Measurements from ENCODE around the gene MAST4. TPM values are rescaled to one million over a fixed set of nuclear protein-coding genes. Genes with fewer than 3 reads are reported as not detected.

Gene MAST4
- total RNA-seq, 2 donors from 2014 or later, result 30.5 to 47.8 TPM

DNA sequence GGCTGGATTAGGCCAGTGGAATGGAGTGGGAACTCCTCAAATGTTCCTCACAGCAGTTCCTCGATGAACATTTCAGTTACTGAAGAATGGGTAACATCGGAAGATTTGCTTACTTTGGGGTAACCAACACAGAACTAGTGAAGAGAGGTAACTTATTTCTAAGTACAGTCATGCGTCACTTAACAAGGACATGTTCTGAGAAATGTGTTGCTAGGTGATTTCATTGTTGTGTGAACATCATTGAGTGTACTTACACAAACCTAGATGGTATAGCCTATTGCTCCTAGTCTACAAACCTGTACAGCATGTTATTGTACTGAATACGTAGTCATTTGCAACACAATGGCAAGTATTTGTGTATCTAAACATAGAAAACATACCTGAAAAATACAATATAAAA lies 228.3 kb downstream of the MAST4 start:
- TF ChIP-seq, protein P1, sequence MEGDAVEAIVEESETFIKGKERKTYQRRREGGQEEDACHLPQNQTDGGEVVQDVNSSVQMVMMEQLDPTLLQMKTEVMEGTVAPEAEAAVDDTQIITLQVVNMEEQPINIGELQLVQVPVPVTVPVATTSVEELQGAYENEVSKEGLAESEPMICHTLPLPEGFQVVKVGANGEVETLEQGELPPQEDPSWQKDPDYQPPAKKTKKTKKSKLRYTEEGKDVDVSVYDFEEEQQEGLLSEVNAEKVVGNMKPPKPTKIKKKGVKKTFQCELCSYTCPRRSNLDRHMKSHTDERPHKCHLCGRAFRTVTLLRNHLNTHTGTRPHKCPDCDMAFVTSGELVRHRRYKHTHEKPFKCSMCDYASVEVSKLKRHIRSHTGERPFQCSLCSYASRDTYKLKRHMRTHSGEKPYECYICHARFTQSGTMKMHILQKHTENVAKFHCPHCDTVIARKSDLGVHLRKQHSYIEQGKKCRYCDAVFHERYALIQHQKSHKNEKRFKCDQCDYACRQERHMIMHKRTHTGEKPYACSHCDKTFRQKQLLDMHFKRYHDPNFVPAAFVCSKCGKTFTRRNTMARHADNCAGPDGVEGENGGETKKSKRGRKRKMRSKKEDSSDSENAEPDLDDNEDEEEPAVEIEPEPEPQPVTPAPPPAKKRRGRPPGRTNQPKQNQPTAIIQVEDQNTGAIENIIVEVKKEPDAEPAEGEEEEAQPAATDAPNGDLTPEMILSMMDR (IDR thresholded peaks at IDR 0.05), result no peak
- H3K4me1 ChIP-seq (ENCODE audit: control insufficient read depth in 1 of 2, low read depth in 2 of 2), result peaks cover 0 to 7% of the 10 kb centered on the region in 2 donors
- H3K27me3 ChIP-seq (replicated peaks; ENCODE audit: insufficient read depth), result no peaks in the 10 kb centered on the region
- H3K27ac ChIP-seq, result no peak overlapping the region
- ATAC-seq (ENCODE audit: insufficient number of reproducible peaks, low FRiP score, low read depth), result no peak
- H3K36me3 ChIP-seq, result no peaks in the 10 kb centered on the region
- no peak overlapping the region for H3K4me3 ChIP-seq
- no peaks in the 10 kb centered on the region for H3K9me3 ChIP-seq
- DNase-seq (ENCODE audit: low spot score), result no peak

DNA sequence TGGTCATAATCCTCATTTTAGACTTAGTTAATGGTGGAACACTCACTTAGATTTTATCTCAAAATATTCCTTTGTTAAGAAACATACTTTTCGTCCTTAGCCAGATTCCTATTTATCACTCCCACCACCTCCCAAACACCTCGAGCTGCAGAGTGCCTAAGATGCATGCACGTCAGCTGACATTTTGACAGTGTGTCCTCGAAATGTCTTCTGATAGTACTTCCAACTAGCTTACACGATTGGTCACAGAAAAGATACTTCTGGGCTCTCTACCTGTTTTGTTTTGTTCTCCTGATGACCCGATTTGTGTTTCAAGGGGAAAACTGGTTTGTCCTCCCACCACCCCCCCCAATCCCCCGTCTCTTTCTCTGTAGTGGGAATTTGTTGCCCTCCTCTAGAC lies 230.1 kb downstream of the MAST4 start:
- ATAC-seq (ENCODE audit: insufficient number of reproducible peaks, low FRiP score, low read depth) (no peak), DNase-seq (ENCODE audit: low spot score) (no peak)
- Histone ChIP-seq H3K27ac (no peak overlapping the region), H3K36me3 (no peaks in the 10 kb centered on the region), H3K4me1 (ENCODE audit: control insufficient read depth in 1 of 2, low read depth in 2 of 2) (peaks cover 0 to 7% of the 10 kb centered on the region in 2 donors), H3K27me3 (replicated peaks; ENCODE audit: insufficient read depth) (no peaks in the 10 kb centered on the region), H3K4me3 (no peak overlapping the region), H3K9me3 (no peaks in the 10 kb centered on the region)
- TF ChIP-seq, protein P1 (IDR thresholded peaks at IDR 0.05), result no peak

DNA sequence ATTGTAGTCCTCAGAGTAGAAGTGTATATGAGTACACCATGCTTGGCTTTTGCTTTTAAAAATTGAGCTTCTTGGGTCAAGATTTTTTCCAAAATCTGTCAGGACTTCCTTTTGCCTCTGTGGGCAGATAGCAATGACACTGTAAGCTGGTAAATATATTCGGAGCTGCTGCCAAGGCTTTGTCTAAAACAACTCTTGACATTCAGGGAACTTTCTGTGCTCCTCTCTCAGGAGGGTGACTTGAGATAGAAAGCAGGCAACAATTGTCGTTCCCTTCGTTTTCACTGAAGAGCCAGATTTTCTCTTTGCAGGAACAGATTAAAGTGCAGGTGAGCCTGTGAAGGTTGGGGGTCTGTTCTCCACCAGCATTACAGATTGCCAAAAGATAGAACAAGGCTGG lies 230.5 kb downstream of the MAST4 start:
- DNase-seq (ENCODE audit: low spot score), result no peak
- no peaks in the 10 kb centered on the region for H3K27me3 ChIP-seq (replicated peaks; ENCODE audit: insufficient read depth)
- peaks cover 0 to 6% of the 10 kb centered on the region in 2 donors for H3K4me1 ChIP-seq (ENCODE audit: control insufficient read depth in 1 of 2, low read depth in 2 of 2)
- no peaks in the 10 kb centered on the region for H3K9me3 ChIP-seq
- no peak overlapping the region for H3K4me3 ChIP-seq
- no peaks in the 10 kb centered on the region for H3K36me3 ChIP-seq
- no peak overlapping the region for H3K27ac ChIP-seq
- no peak for ATAC-seq (ENCODE audit: insufficient number of reproducible peaks, low FRiP score, low read depth)
- TF ChIP-seq, protein P1 (IDR thresholded peaks at IDR 0.05), result no peak

DNA sequence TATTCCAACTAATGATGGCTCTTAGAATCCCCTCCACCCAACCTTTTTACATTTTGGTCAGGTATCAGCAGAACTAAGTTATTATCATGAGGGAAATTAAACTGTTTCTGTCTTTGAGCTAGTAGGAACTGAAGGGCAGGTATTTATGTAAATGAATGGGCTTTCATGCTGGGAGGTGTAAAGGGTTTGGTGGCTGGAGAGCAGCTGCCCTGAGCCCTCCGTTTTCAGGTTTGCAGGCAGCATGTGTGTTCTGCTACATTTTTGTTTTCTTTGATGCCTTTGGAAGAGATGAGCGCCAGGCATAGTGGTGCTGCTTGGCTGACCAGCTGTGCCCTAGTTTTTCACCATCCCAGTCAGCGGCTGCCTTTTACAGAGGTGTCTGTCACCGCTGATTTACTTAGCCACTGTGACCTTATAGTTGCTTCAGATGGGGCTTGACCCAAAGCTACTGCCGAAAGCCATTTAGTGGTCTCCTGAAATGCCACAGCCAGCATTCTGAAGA lies 231.9 kb downstream of the MAST4 start:
- Histone ChIP-seq H3K4me1 (ENCODE audit: control insufficient read depth in 1 of 2, low read depth in 2 of 2) (no peaks in the 10 kb centered on the region), H3K27me3 (replicated peaks; ENCODE audit: insufficient read depth) (no peaks in the 10 kb centered on the region), H3K4me3 (peak overlapping the region; percentile 69), H3K27ac (no peak overlapping the region), H3K9me3 (no peaks in the 10 kb centered on the region), H3K36me3 (no peaks in the 10 kb centered on the region)
- ATAC-seq (ENCODE audit: insufficient number of reproducible peaks, low FRiP score, low read depth), result no peak
- DNase-seq (ENCODE audit: low spot score), result no peak
- TF ChIP-seq, protein P1 (IDR thresholded peaks at IDR 0.05), result no peak

DNA sequence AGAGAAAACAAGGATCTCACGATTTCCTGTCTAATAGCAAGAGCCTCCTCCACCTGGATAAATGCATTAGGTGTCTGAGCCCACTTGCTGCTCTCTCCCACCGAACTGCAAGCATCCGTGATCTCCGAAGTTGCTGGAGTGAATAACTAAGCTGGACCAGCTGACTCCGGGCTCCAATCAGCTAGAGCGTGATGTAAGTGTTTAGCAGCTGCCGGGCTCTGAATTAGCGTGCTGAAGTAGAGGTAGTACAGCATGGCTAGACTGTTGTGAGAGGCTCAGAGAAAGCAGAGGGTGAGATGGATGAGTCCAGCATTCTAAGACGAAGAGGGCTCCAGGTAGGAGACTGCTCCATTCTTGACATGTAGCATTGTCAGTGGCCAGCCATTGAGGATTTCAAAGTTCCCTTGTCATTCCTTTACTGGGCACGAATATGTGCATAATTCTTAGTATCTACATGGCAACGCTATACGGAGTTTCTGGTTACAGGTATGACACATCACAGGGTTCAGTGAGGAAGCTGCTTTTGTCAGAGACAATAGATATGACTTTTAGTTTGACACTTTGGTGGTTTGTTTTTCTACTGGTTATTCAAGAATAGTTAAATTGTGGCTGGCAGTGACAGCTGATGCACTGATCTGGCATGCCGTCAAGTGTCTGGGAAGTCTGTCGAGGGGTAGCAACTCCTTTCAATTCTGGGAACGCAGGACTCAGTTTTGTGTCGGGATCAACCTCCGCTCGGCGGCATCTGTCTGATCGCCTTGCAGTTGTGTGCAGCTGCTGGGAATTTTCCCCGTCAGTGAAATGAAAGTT lies 232.6 kb downstream of the MAST4 start:
- Histone ChIP-seq H3K27me3 (replicated peaks; ENCODE audit: insufficient read depth) (no peaks in the 10 kb centered on the region), H3K36me3 (no peaks in the 10 kb centered on the region), H3K27ac (no peak overlapping the region), H3K9me3 (no peaks in the 10 kb centered on the region), H3K4me1 (ENCODE audit: control insufficient read depth in 1 of 2, low read depth in 2 of 2) (no peaks in the 10 kb centered on the region), H3K4me3 (peak overlapping the region; percentile 69)
- TF ChIP-seq, protein P1 (IDR thresholded peaks at IDR 0.05), result no peak
- peak; percentile 92 for ATAC-seq (ENCODE audit: insufficient number of reproducible peaks, low FRiP score, low read depth)
- peak; percentile 27 for DNase-seq (ENCODE audit: low spot score)

Data from thoracic aorta (tissue), 2 donors.